Endothelial cell (in vitro differentiated cells): Measurements from ENCODE around the gene CHI3L1. TPM values are rescaled to one million over a fixed set of nuclear protein-coding genes. Genes with fewer than 3 reads are reported as not detected.

Experiments
- DNase-seq: peaks from one replicate; pipeline ENCODE4 v3.0.0; 2021; ENCODE audit warnings: low spot score
- H3K27ac Mint-ChIP-seq: one replicate; pipeline ENCODE4 v1.8.0; 2021; ENCODE audit warnings: mixed read lengths, inconsistent platforms; ENCODE audit not compliant: unreplicated experiment
- H3K27me3 Mint-ChIP-seq: one replicate; pipeline ENCODE4 v1.8.0; 2021; ENCODE audit warnings: mild to moderate bottlenecking, moderate library complexity, mixed read lengths, inconsistent platforms; ENCODE audit not compliant: unreplicated experiment
- H3K36me3 Mint-ChIP-seq: one replicate; pipeline ENCODE4 v1.8.0; 2021; ENCODE audit warnings: mild to moderate bottlenecking, low read depth, mixed read lengths, inconsistent platforms; ENCODE audit not compliant: unreplicated experiment
- H3K4me1 Mint-ChIP-seq: one replicate; pipeline ENCODE4 v1.8.0; 2021; ENCODE audit warnings: mild to moderate bottlenecking, mixed read lengths, inconsistent platforms; ENCODE audit not compliant: unreplicated experiment
- H3K4me3 Mint-ChIP-seq: one replicate; pipeline ENCODE4 v1.8.0; 2021; ENCODE audit warnings: mild to moderate bottlenecking, mixed read lengths, inconsistent platforms; ENCODE audit not compliant: unreplicated experiment
- H3K9me3 Mint-ChIP-seq: one replicate; pipeline ENCODE4 v1.8.0; 2021; ENCODE audit warnings: mixed read lengths, inconsistent platforms; ENCODE audit not compliant: unreplicated experiment
- CTCF ChIP-seq: fragments of 200-600 bp; sonication (generic); IDR thresholded peaks from one replicate; pipeline ENCODE4 v1.5.0; 2021; ENCODE audit warnings: antibody characterized with exemption; ENCODE audit not compliant: unreplicated experiment
- total RNA-seq: library from RNA; stranded (reverse); fragmentation: NEBNext Ultra II Directional; extraction: Animal tissue kit (Norgen Biotek cat#: 25700); gene quantifications from one replicate; pipeline ENCODE4 v1.2.1, GENCODE V29; 2021; ENCODE audit not compliant: unreplicated experiment

The CHI3L1 gene
- total RNA-seq, 1 donor from 2014 or later = 0.21 TPM

GRCh38 chr1:203180611-203181330 is 5.7 kb downstream of the CHI3L1 start:
- Mint-ChIP-seq H3K4me1 (peaks cover 14% of the 10 kb centered on the region), H3K9me3 (no peaks in the 10 kb centered on the region), H3K4me3 (no peak overlapping the region), H3K27ac (no peak overlapping the region), H3K36me3 (no peaks in the 10 kb centered on the region), H3K27me3 (peaks cover 6% of the 10 kb centered on the region)
- TF ChIP-seq CTCF = no peak
- no peak for DNase-seq

GRCh38 chr1:203179667-203180005 is 6.9 kb downstream of the CHI3L1 start:
- no peaks in the 10 kb centered on the region for H3K9me3 Mint-ChIP-seq

GRCh38 chr1:203178821-203179666 is 7.5 kb downstream of the CHI3L1 start:
- peaks cover 5% of the 10 kb centered on the region for H3K27me3 Mint-ChIP-seq
- peaks cover 10% of the 10 kb centered on the region for H3K4me1 Mint-ChIP-seq
- no peaks in the 10 kb centered on the region for H3K36me3 Mint-ChIP-seq
- no peak overlapping the region for H3K4me3 Mint-ChIP-seq
- DNase-seq = no peak
- TF ChIP-seq CTCF = no peak
- H3K27ac Mint-ChIP-seq = no peak overlapping the region
- H3K9me3 Mint-ChIP-seq = no peaks in the 10 kb centered on the region

More at GRCh38 chr1:203179667-203180005, 6.9 kb downstream of the CHI3L1 start:
- Mint-ChIP-seq H3K4me3 (no peak overlapping the region), H3K4me1 (peaks cover 10% of the 10 kb centered on the region), H3K27me3 (peaks cover 5% of the 10 kb centered on the region), H3K36me3 (no peaks in the 10 kb centered on the region), H3K27ac (no peak overlapping the region)
- no peak for DNase-seq
- TF ChIP-seq CTCF = no peak

- Mint-ChIP-seq H3K4me3 (no peak overlapping the region), H3K9me3 (no peaks in the 10 kb centered on the region), H3K27me3 (peaks cover 4% of the 10 kb centered on the region), H3K4me1 (peaks cover 10% of the 10 kb centered on the region), H3K27ac (no peak overlapping the region), H3K36me3 (no peaks in the 10 kb centered on the region)
- TF ChIP-seq CTCF = no peak
- no peak for DNase-seq
Measured at GRCh38 chr1:203178083-203178482, 8.4 kb downstream of the CHI3L1 start.
